HG03175 (cell line): Measurements from ENCODE around the gene TAF11L2.
"Not testable (repeated sequence)": the region's sequence is repeated elsewhere in the genome, so short reads cannot be mapped to it uniquely, and the experiment has no call there.

ENCODE experiments used
- ATAC-seq: cut with Tn5 transposase; IDR thresholded peaks from one replicate; pipeline ENCODE4 v1.9.1; 2021; ENCODE audit warnings: mild to moderate bottlenecking, moderate library complexity; ENCODE audit not compliant: unreplicated experiment

The TAF11L2 gene

DNA sequence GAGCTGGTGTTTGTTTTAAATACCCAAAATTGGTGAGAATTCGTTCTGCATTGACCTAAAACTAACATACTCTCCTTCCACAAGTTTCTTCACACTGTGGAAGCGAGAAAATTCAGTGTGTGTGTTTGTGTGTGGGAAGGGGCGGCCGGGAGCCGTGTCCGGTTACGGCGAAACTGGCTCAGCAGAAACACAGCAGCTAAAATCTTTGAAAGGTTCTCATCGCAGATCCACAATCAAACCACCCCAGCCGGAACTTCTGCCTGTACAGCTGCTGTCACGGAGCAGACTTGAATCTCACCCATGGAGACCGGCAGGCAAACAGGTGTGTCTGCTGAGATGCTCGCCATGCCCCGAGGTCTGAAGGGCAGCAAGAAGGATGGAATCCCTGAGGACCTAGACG is 26.9 kb downstream of the TAF11L2 start, which contains the start of gene TAF11L5:
Gene TAF11L5 (plus strand): TSS at position 301 of the 400 bp plus-strand sequence.
- ATAC-seq: not testable (repeated sequence)

DNA sequence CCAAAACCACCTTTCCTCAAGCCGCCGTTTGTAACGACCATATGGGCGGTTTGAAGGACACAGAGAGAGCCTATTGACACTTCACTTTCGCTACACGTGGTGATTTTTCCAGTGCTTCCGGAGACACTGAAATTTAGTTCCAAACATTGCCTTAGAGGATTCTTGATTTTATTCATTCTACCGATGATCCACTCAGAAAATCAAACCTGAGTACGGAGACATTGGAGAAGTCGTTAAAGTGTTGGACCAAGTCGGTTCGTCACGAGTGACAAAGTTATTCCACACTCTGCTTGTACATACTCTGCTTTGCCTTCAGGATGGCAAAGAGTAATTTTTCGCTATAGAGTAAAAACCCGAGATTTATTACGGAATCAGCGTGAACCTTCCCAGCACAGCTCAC is 28.5 kb downstream of the TAF11L2 start:
- not testable (repeated sequence) for ATAC-seq

DNA sequence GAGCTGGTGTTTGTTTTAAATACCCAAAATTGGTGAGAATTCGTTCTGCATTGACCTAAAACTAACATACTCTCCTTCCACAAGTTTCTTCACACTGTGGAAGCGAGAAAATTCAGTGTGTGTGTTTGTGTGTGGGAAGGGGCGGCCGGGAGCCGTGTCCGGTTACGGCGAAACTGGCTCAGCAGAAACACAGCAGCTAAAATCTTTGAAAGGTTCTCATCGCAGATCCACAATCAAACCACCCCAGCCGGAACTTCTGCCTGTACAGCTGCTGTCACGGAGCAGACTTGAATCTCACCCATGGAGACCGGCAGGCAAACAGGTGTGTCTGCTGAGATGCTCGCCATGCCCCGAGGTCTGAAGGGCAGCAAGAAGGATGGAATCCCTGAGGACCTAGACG is 30.3 kb downstream of the TAF11L2 start, which contains the start of gene TAF11L6:
Gene TAF11L6 (plus strand): TSS at position 301 of the 400 bp plus-strand sequence.
- not testable (repeated sequence) for ATAC-seq
